Measurements from ENCODE around the gene BAIAP2L1. TPM values are rescaled to one million over a fixed set of nuclear protein-coding genes. Genes with fewer than 3 reads are reported as not detected.

The BAIAP2L1 gene
- total and polyA plus RNA-seq, 2 of the 8 experiments (the other 6 are each of a cell fraction or from before 2014, with no cell fraction given), result 19.2 to 42.9 TPM

DNA sequence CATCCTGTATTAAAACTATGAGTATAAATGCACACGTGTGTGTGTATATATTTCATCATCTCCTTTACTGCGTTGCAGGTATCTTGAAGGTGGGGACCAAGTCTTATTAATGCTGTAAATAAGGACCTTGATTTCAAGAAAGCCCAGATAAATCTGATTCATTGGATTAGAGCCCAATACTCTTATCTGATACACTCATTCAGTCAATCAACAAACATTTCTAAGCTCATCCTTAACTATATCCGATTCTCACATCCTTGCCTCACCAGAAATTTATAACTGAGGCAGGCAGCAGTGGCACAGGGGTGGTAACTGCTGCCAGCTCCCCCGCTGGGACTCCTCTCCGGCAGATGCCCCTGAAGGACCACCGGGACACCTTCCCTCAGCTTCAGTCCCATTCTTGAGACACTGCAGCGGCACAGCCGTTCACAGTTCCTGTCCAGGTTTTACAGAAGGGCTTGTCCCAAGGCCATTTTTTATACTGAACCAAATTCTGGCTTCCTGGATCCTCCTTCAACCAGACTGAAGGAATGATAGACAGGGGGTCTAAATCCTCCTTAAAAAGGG lies 65.4 kb downstream of the BAIAP2L1 start:
- Histone ChIP-seq H4K5ac (ENCODE audit: insufficient read length, low read depth, low read length) (no peak overlapping the region), H2BK12ac (ENCODE audit: low read depth, low read length) (no peak overlapping the region), H3K27me3 (replicated peaks in 1 of 4; ENCODE audit: control insufficient read depth in 3 of 4, extremely low read depth in 1 of 4, insufficient read depth in 3 of 4, low read length in 3 of 4) (no peaks in the 10 kb centered on the region), H3K4me2 (ENCODE audit: insufficient read depth in 1 of 2, low read depth in 2 of 2, low read length in 2 of 2) (no peak overlapping the region), H3K9me3 (ENCODE audit: insufficient read depth in 2 of 2, low read depth in 1 of 2, low read length in 1 of 2) (0 out of 4 replicates have a peak, but pooled peaks cover 0 to 3% of the 10 kb centered on the region in 2 experiments), H2BK15ac (ENCODE audit: low read length) (no peak overlapping the region), H3K14ac (ENCODE audit: insufficient read length) (no peak overlapping the region), H4K91ac (replicated peaks; ENCODE audit: insufficient read length, low read length) (no peak overlapping the region), H3K23ac (ENCODE audit: insufficient read length) (no peak overlapping the region), H3K27ac (ENCODE audit: low read depth, low read length) (no peak overlapping the region), H3K4ac (replicated peaks; ENCODE audit: insufficient read length, low read depth, low read length) (no peak overlapping the region), H3K36me3 (ENCODE audit: control insufficient read depth in 2 of 4, insufficient read depth in 4 of 4, low read length in 3 of 4) (no peaks in the 10 kb centered on the region; a peak in 2 of 8 replicates), H3K18ac (ENCODE audit: extremely low read depth, low read length) (no peak overlapping the region), H3K79me1 (ENCODE audit: low read depth, low read length) (peaks cover 5% of the 10 kb centered on the region; the same call in 1 of the 2 replicates), H3K4me3 (ENCODE audit: extremely low read depth in 1 of 4, insufficient read depth in 2 of 4, low read depth in 3 of 4, low read length in 4 of 4) (no peak overlapping the region), H2AFZ (ENCODE audit: low read length) (no peak overlapping the region), H3K9ac (replicated peaks in 1 of 4; ENCODE audit: extremely low read depth in 1 of 4, low read depth in 3 of 4, low read length in 3 of 4) (no peak overlapping the region), H3K4me1 (replicated peaks in 1 of 4; ENCODE audit: control insufficient read depth in 3 of 4, insufficient read depth in 4 of 4, low read length in 3 of 4) (no peaks in the 10 kb centered on the region), H3K56ac (replicated peaks; ENCODE audit: insufficient read length, low read depth, low read length) (no peak overlapping the region), H2BK5ac (ENCODE audit: low read depth, low read length) (no peak overlapping the region), H4K8ac (ENCODE audit: extremely low read depth, insufficient read depth, low read length) (no peak overlapping the region), H3K23me2 (ENCODE audit: low read depth, low read length) (no peaks in the 10 kb centered on the region), H2BK120ac (replicated peaks; ENCODE audit: low read depth, low read length) (no peak overlapping the region), H2AK5ac (ENCODE audit: low read depth, low read length) (no peak overlapping the region), H3K79me2 (ENCODE audit: control insufficient read depth in 1 of 2, insufficient read depth in 2 of 2, low read length in 2 of 2) (no peaks in the 10 kb centered on the region; a peak in 1 of 4 replicates), H2BK20ac (ENCODE audit: low read length) (no peak overlapping the region), H4K20me1 (replicated peaks in 1 of 2; ENCODE audit: control insufficient read depth in 1 of 2, insufficient read depth in 2 of 2, low read length in 2 of 2) (peaks cover 1 to 3% of the 10 kb centered on the region in 2 experiments)
- 94% methylated on average over 8 of the region's 8 CpGs; no CpG with 5 or more reads in 1 of the 2 experiments for WGBS, 2 experiments (ENCODE audit: extremely low coverage in 1 of 2, insufficient coverage in 1 of 2, insufficient read length in 1 of 2, insufficient replicate concordance in 2 of 2, low coverage in 1 of 2, low lambda C conversion rate in 2 of 2, missing lambda C conversion rate in 1 of 2)
- FAIRE-seq (no peak), DNase-seq (ENCODE audit: low read depth in 1 of 2, low spot score in 2 of 2) (no peak)
- CTCF ChIA-PET (ENCODE audit: partially characterized antibody), result no interaction called here
- POLR2A ChIA-PET (ENCODE audit: partially characterized antibody), result no interaction called here
- TF ChIP-seq POLR2AphosphoS5 (IDR thresholded peaks at IDR 0.05; ENCODE audit: low read depth, low read length), result no peak
- TF ChIP-seq HDAC6 (IDR thresholded peaks at IDR 0.05; ENCODE audit: low read depth, low read length), result no peak
- TF ChIP-seq NANOG (IDR thresholded peaks at IDR 0.05; ENCODE audit: insufficient read depth, low read depth, low read length, poor library complexity, severe bottlenecking), result no peak
- no peak for TF ChIP-seq POU5F1 (IDR thresholded peaks at IDR 0.05; ENCODE audit: low read depth, low read length)
- TF ChIP-seq CTBP2 (IDR thresholded peaks at IDR 0.05; ENCODE audit: borderline replicate concordance, insufficient read depth, insufficient read length, low read length), result no peak
- no peak for TF ChIP-seq KDM5A (IDR thresholded peaks at IDR 0.05; ENCODE audit: low read length)
- no peak for TF ChIP-seq E2F6 (IDR thresholded peaks at IDR 0.05)
- TF ChIP-seq POLR2A (IDR thresholded peaks at IDR 0.05; ENCODE audit: control extremely low read depth in 1 of 2, low read depth in 2 of 2, low read length in 2 of 2), result no peak
- no peak for TF ChIP-seq TEAD4 (IDR thresholded peaks at IDR 0.05; ENCODE audit: low read depth, low read length)
- TF ChIP-seq JUN (IDR thresholded peaks at IDR 0.05; ENCODE audit: low read depth, low read length), result no peak
- no peak for TF ChIP-seq CHD1 (IDR thresholded peaks at IDR 0.05; ENCODE audit: low read depth, low read length)
